Tibial artery (tissue), 4 donors: Measurements from ENCODE around the gene COL7A1.

Experiments
- DNase-seq, 2 donors: peaks; one replicate each; pipeline ENCODE4 v3.0.0-alpha.2; 2019
- H3K27ac ChIP-seq, 2 donors: fragments of 200-600 bp; sonication (generic) in 1 of 2; 1 replicate in 1 of 2; 2 replicates in 1 of 2; pipeline ENCODE4 v1.5.1; 2018 to 2019; ENCODE audit warnings: mild to moderate bottlenecking in 1 of 2
- H3K27me3 ChIP-seq, 2 donors: fragments of 200-600 bp; sonication (generic) in 1 of 2; one replicate each; pipeline versions ENCODE4 v1.5.1 to v1.6.0; 2016 to 2019
- H3K36me3 ChIP-seq, 3 donors: fragments of 200-600 bp; sonication (generic) in 2 of 3; one replicate each; pipeline ENCODE4 v1.5.1; 2016 to 2019; ENCODE audit warnings: mild to moderate bottlenecking in 2 of 3
- H3K4me1 ChIP-seq, 4 donors: fragments of 200-600 bp; sonication (generic) in 2 of 4; 1 replicate in 3 of 4; 2 replicates in 1 of 4; pipeline ENCODE4 v1.5.1; 2016 to 2019
- H3K4me3 ChIP-seq, 2 donors: fragments of 200-600 bp; sonication (generic) in 1 of 2; 1 replicate in 1 of 2; 2 replicates in 1 of 2; pipeline ENCODE4 v1.5.1; 2018 to 2019; ENCODE audit warnings: mild to moderate bottlenecking in 2 of 2
- H3K9me3 ChIP-seq, 3 donors: fragments of 200-600 bp; sonication (generic) in 1 of 3; one replicate each; pipeline ENCODE4 v1.5.1; 2016 to 2019
- intact Hi-C: fragments of 100-400 bp; cut with DNase I; formaldehyde crosslinking; loops from one replicate; pipeline ENCODE4 v1.15.0; 2023; ENCODE audit warnings: low total_unique reads
- TF ChIP-seq, protein P1 (sequence below), 2 experiments: fragments of 200-600 bp in 1 of 2; fragments of 450-650 bp in 1 of 2; IDR thresholded peaks; one replicate each; pipeline ENCODE4 v1.5.1; 2017 to 2019; ENCODE audit warnings: antibody characterized with exemption in 2 of 2, mild to moderate bottlenecking in 1 of 2, moderate library complexity in 1 of 2

COL7A1 gene

DNA sequence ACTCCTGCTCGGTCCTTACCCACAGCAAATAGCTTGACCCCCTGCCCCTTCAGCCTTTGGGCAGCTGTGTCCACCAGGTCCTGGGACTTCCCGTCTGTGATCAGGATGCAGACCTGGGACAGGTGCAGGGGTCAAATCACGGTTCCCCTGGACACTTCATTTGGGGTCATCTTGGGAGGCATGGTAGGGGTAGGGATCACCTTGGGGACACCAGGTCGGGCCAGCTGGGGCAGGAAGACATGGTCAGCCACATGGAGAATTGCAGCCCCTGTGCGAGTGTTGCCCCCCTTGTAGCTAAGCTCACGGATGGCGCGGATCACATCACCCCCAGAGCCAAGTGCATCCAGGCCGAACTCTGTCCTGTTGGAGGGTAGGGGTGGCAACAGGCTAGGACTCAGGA is 1.8 kb downstream of the COL7A1 start:
- H3K27ac ChIP-seq, result no peak overlapping the region
- H3K4me1 ChIP-seq, result peaks cover 0 to 43% (median 37%) of the 10 kb centered on the region in 4 donors
- H3K9me3 ChIP-seq, result no peaks in the 10 kb centered on the region
- TF ChIP-seq, protein P1, sequence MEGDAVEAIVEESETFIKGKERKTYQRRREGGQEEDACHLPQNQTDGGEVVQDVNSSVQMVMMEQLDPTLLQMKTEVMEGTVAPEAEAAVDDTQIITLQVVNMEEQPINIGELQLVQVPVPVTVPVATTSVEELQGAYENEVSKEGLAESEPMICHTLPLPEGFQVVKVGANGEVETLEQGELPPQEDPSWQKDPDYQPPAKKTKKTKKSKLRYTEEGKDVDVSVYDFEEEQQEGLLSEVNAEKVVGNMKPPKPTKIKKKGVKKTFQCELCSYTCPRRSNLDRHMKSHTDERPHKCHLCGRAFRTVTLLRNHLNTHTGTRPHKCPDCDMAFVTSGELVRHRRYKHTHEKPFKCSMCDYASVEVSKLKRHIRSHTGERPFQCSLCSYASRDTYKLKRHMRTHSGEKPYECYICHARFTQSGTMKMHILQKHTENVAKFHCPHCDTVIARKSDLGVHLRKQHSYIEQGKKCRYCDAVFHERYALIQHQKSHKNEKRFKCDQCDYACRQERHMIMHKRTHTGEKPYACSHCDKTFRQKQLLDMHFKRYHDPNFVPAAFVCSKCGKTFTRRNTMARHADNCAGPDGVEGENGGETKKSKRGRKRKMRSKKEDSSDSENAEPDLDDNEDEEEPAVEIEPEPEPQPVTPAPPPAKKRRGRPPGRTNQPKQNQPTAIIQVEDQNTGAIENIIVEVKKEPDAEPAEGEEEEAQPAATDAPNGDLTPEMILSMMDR (IDR thresholded peaks at IDR 0.05), result no peak
- peaks cover 0 to 22% (median 0%) of the 10 kb centered on the region in 3 donors for H3K36me3 ChIP-seq
- peaks cover 0 to 6% of the 10 kb centered on the region in 2 donors for H3K27me3 ChIP-seq
- no peak overlapping the region for H3K4me3 ChIP-seq
- intact Hi-C loops, result loop anchor here (5.0 kb wide), 1 partner anchor 36 kb away; the partner anchor contains the start of gene PFKFB4
- no peak for DNase-seq

DNA sequence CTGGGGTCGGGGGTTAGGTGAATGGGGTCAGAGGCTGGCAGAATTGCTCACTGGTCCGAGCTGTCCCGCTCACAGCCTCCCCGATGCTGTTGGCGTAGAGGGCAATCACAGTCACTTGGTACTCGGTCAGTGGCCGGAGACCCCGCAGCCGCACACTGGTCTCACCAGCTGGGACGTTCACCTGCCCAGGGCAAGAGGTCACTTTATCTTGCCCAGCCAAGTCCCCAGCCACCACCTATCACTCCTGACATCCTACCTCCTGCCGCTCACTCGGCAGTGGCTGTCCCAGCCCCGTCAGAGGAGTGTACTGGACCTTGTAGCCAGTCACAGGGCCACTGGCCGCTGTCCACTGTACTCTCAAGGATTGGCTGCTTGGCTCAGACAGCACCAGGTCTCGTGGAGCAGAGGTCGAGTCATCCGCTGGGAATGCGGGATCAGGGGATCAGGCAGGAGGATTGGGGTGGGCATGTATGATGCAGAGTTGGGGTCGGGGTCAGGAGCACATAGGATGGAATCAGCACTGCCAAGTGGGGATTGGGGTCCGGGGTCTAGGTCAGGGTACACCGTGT is 2.5 kb downstream of the COL7A1 start:
- peaks cover 0 to 6% of the 10 kb centered on the region in 2 donors for H3K27me3 ChIP-seq
- intact Hi-C loops, result loop anchor here (5.0 kb wide), 1 partner anchor 35 kb away; the partner anchor contains the start of gene PFKFB4
- TF ChIP-seq, protein P1 (IDR thresholded peaks at IDR 0.05), result no peak

DNA sequence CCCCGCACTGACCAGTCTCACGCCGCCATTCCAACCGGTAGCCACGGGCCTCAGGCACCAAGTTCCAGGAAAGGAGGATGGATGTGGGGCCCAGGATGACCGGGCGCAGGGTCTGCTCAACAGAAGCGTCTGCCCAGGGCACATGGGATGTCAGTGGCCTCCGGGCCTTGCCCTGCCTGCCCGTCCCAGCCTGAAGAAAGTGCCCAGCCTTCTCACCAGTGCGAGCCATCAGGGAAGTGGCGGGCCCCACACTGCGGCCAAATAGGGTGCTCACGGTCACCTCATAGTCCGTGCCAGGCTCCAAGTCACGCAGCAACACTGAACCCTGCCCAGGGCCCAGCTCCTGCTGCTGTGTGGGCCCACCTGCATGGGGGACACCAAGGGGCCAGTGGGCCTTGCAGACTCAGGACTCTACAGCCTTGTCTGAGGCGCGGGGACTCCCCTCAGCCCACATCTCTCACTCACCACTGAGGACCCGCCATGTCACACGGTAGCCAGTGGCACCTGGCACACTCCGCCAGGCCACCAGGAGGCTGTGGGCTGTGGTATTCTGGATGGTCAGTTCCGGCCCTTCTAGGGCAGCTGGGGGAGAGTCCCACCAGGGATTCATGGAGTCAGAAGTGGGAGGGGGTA is 3.1 kb downstream of the COL7A1 start:
- Histone ChIP-seq H3K9me3 (no peaks in the 10 kb centered on the region), H3K4me3 (no peak overlapping the region), H3K27me3 (peaks cover 0 to 6% of the 10 kb centered on the region in 2 donors), H3K4me1 (peaks cover 0 to 29% (median 25%) of the 10 kb centered on the region in 4 donors), H3K27ac (no peak overlapping the region), H3K36me3 (peaks cover 0 to 24% (median 0%) of the 10 kb centered on the region in 3 donors)
- TF ChIP-seq, protein P1 (IDR thresholded peaks at IDR 0.05), result no peak
- DNase-seq, result no peak
- intact Hi-C loops, result loop anchor here (5.0 kb wide), 1 partner anchor 35 kb away; the partner anchor contains the start of gene PFKFB4

More for the DNA sequence above, 2.5 kb downstream of the COL7A1 start:
- no peaks in the 10 kb centered on the region for H3K9me3 ChIP-seq
- H3K27ac ChIP-seq, result no peak overlapping the region
- peaks cover 0 to 35% (median 30%) of the 10 kb centered on the region in 4 donors for H3K4me1 ChIP-seq
- no peak overlapping the region for H3K4me3 ChIP-seq
- no peak for DNase-seq
- peaks cover 0 to 22% (median 0%) of the 10 kb centered on the region in 3 donors for H3K36me3 ChIP-seq

DNA sequence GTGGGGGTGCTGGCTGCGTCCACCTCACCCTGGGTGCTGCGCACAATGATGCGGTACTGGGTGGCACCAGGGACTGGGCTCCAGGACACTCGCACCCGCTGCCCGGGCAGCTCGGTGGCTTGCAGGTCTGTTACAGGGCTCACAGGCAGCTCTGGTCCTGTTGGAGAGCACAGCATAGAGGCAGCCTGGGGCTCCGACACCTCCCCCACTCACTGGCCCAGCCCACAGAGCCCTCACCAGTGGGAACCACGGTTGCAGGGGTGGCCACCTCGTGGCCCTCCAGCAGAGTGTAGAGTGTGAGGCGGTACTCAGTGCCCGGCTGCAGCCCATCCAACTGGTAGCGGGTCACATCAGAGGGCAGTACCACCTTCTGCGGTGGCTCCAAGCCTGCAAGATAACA is 3.7 kb downstream of the COL7A1 start:
- intact Hi-C loops, result loop anchor here (5.0 kb wide), 1 partner anchor 34 kb away; the partner anchor contains the start of gene PFKFB4
- Histone ChIP-seq H3K36me3 (peaks cover 0 to 30% (median 0%) of the 10 kb centered on the region in 3 donors), H3K27me3 (peaks cover 0 to 6% of the 10 kb centered on the region in 2 donors), H3K4me3 (no peak overlapping the region), H3K9me3 (no peaks in the 10 kb centered on the region), H3K27ac (no peak overlapping the region), H3K4me1 (peaks cover 0 to 24% (median 22%) of the 10 kb centered on the region in 4 donors)
- TF ChIP-seq, protein P1 (IDR thresholded peaks at IDR 0.05), result no peak
- DNase-seq, result no peak

- no peaks in the 10 kb centered on the region for H3K4me1 ChIP-seq
- no peaks in the 10 kb centered on the region for H3K9me3 ChIP-seq
- TF ChIP-seq, protein P1 (IDR thresholded peaks at IDR 0.05), result no peak
- no peaks in the 10 kb centered on the region for H3K27me3 ChIP-seq
- H3K4me3 ChIP-seq, result no peak overlapping the region
- DNase-seq, result no peak
- peaks cover 0 to 62% (median 5%) of the 10 kb centered on the region in 3 donors for H3K36me3 ChIP-seq
- H3K27ac ChIP-seq, result no peak overlapping the region
- intact Hi-C loops, result no loop called here
Measured at GRCh38 chr3:48588230-48588629, 6.9 kb downstream of the COL7A1 start.
